ENCODE results near the gene GRB2. TPM values are rescaled to one million over a fixed set of nuclear protein-coding genes. Genes with fewer than 3 reads are reported as not detected.

The GRB2 gene
- total and polyA plus RNA-seq, 2 of the 8 experiments (the other 6 are each of a cell fraction or from before 2014, with no cell fraction given), result 44.2 to 101 TPM

DNA sequence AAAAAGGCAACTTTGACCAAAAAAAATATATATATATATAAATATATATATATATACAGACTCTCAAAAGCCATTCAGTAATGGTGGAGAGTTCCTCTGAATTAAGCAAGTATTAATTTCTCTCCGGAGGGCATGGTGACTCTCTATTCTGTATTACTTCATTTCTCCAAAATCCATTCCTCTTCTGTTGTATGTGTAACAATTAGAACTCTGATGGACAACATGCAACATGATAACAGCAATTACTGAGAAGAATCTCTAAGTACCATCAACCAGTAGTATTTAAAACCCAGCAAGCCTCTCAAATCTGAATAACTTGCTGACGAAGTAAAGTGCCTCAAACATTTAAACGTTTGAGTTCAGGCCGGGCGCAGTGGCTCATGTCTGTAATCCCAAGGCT lies 2.3 kb downstream of the GRB2 start:
- Histone ChIP-seq H3K4ac (replicated peaks; ENCODE audit: insufficient read length, low read depth, low read length) (no peak overlapping the region), H4K5ac (ENCODE audit: insufficient read length, low read depth, low read length) (no peak overlapping the region), H2BK120ac (replicated peaks; ENCODE audit: low read depth, low read length) (no peak overlapping the region), H3K36me3 (ENCODE audit: control insufficient read depth in 2 of 4, insufficient read depth in 4 of 4, low read length in 3 of 4) (no peaks in the 10 kb centered on the region), H3K18ac (ENCODE audit: extremely low read depth, low read length) (no peak overlapping the region), H2BK15ac (ENCODE audit: low read length) (no peak overlapping the region), H2BK20ac (ENCODE audit: low read length) (no peak overlapping the region), H3K4me3 (ENCODE audit: extremely low read depth in 1 of 4, insufficient read depth in 2 of 4, low read depth in 3 of 4, low read length in 4 of 4) (no peak overlapping the region), H3K27me3 (replicated peaks in 1 of 4; ENCODE audit: control insufficient read depth in 3 of 4, extremely low read depth in 1 of 4, insufficient read depth in 3 of 4, low read length in 3 of 4) (no peaks in the 10 kb centered on the region), H3K79me2 (ENCODE audit: control insufficient read depth in 1 of 2, insufficient read depth in 2 of 2, low read length in 2 of 2) (peaks cover 30 to 68% of the 10 kb centered on the region in 2 experiments), H2AFZ (ENCODE audit: low read length) (no peak overlapping the region), H3K27ac (ENCODE audit: low read depth, low read length) (no peak overlapping the region), H4K20me1 (replicated peaks in 1 of 2; ENCODE audit: control insufficient read depth in 1 of 2, insufficient read depth in 2 of 2, low read length in 2 of 2) (peaks cover 3 to 6% of the 10 kb centered on the region in 2 experiments), H3K9ac (replicated peaks in 1 of 4; ENCODE audit: extremely low read depth in 1 of 4, low read depth in 3 of 4, low read length in 3 of 4) (no peak overlapping the region), H3K56ac (replicated peaks; ENCODE audit: insufficient read length, low read depth, low read length) (no peak overlapping the region), H2BK5ac (ENCODE audit: low read depth, low read length) (no peak overlapping the region), H4K91ac (replicated peaks; ENCODE audit: insufficient read length, low read length) (no peak overlapping the region), H2AK5ac (ENCODE audit: low read depth, low read length) (no peak overlapping the region), H3K23me2 (ENCODE audit: low read depth, low read length) (peaks cover 6% of the 10 kb centered on the region; the same call in 1 of the 2 replicates), H2BK12ac (ENCODE audit: low read depth, low read length) (no peak overlapping the region), H3K23ac (ENCODE audit: insufficient read length) (no peak overlapping the region), H3K9me3 (ENCODE audit: insufficient read depth in 2 of 2, low read depth in 1 of 2, low read length in 1 of 2) (no peaks in the 10 kb centered on the region), H3K4me2 (ENCODE audit: insufficient read depth in 1 of 2, low read depth in 2 of 2, low read length in 2 of 2) (no peak overlapping the region; a peak in 1 of 4 replicates), H3K4me1 (replicated peaks in 1 of 4; ENCODE audit: control insufficient read depth in 3 of 4, insufficient read depth in 4 of 4, low read length in 3 of 4) (no peaks in the 10 kb centered on the region), H4K8ac (ENCODE audit: extremely low read depth, insufficient read depth, low read length) (no peak overlapping the region), H3K79me1 (ENCODE audit: low read depth, low read length) (peaks cover 2% of the 10 kb centered on the region), H3K14ac (ENCODE audit: insufficient read length) (no peak overlapping the region)
- 93% methylated on average over 5 of the region's 5 CpGs; no CpG with 5 or more reads in 1 of the 2 experiments for WGBS, 2 experiments (ENCODE audit: extremely low coverage in 1 of 2, insufficient coverage in 1 of 2, insufficient read length in 1 of 2, insufficient replicate concordance in 2 of 2, low coverage in 1 of 2, low lambda C conversion rate in 2 of 2, missing lambda C conversion rate in 1 of 2)
- FAIRE-seq (no peak), DNase-seq (ENCODE audit: low read depth in 1 of 2, low spot score in 2 of 2) (no peak)
- ChIA-PET CTCF (ENCODE audit: partially characterized antibody) (interaction anchor here (0.7 to 8.8 kb wide), 8 partner anchors 9 to 141 kb away, joined by 3 to 97 read pairs (median 4); no protein-coding TSS in a partner anchor), POLR2A (ENCODE audit: partially characterized antibody) (interaction anchor here (1.1 to 3.0 kb wide), 4 partner anchors 9 to 141 kb away, joined by 4 to 11 read pairs (median 8); partner anchors contain the start of genes GGA3 and MRPS7)
- TF ChIP-seq HDAC6 (IDR thresholded peaks at IDR 0.05; ENCODE audit: low read depth, low read length) (no peak), TAF1 (IDR thresholded peaks at IDR 0.05; ENCODE audit: low read depth, low read length) (no peak)

Data from H1 (cell line).